GM21576 (cell line): ENCODE results near the gene LCOR.
"Not testable (repeated sequence)": the region's sequence is repeated elsewhere in the genome, so short reads cannot be mapped to it uniquely, and the experiment has no call there.

ENCODE experiments used
- ATAC-seq: cut with Tn5 transposase; IDR thresholded peaks from one replicate; pipeline ENCODE4 v1.9.1; 2021; ENCODE audit warnings: mild to moderate bottlenecking, moderate library complexity; ENCODE audit not compliant: unreplicated experiment

LCOR gene

DNA sequence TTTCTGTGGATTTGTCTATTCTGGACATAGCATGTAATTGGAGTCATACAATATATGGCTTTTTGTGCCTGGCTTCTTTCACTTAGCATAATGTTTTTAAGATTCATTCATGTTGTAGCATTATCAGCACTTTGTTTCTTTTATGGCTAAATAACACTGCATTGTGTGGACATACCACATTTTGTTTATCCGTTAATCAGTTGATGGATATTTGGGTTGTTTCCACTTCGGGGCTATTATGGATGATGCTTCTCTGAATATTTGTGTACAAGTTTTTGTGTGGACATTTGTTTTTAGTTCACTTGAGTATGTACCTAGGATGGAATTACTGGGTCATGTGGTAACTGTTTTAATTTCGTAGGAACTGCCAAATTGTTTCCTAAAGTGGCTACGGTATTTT lies 6.4 kb downstream of the LCOR start:
- no peak for ATAC-seq

DNA sequence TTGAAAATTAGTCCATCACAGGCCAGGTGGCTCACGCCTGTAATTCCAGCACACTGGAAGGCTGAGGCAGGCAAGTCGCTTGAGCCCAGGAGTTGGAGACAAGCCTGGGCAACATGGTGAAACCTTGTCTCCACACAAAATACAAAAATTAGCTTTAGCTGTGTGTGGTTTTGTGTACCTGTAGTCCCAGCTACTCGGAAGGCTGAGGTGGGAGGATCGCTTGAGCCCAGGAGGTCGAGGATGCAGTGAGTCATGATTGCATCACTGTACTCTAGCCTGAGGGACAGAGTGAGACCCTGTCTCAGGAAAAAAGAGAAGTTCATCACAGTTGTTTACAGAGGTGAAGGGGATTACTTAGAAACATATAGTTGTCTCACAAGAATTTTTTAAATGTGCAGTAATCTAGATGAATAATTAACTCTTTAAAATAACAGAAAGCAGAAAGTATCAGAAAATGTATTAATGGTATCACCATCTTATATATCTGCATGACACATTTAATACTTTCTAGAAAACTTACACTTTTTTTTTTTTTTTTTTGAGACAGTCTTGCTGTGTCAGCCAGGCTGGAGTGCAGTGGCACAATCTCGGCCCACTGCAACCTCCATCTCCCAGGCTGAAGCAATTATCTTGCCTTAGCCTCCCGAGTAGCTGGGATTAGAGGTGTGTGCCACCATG lies 8.9 kb downstream of the LCOR start:
- ATAC-seq, result no peak

DNA sequence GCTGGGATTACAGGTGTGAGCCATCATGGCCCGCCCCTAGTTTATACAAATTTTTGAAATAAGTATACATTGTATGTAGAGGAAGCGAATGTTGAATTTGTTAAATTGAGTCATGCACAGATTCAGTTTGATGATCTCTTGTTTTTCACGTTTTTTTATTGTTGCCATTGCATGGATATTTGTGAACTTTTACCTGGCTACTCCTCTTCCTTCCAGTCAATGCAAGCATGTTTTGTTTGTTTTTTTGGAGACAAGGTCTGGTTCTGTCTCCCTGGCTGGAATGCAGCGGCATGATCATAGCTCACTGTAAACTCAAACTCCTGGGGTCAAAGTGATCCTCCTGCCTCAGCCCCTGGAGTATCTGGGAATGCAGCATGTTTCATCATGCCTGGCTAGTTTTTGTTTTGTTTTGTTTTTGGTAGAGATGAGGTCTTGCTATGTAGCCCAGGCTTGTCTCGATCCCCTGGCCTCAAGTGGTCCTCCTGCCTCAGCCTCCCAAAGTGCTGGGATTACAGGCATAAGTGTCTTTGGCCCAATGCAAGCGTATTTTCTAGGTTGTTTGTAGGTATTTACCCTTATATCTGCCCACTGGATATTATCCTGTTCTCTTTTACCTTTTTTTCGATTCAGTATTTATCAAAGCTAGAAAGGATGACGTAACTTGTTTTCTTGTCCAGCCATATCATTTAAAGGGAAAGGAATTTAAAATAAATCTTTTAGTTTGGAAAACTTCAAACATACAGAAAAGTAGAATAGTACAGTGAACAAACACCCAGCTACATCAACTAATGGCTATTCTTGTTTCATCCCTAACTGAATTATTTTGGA lies 11.0 kb downstream of the LCOR start:
- ATAC-seq, result no peak

DNA sequence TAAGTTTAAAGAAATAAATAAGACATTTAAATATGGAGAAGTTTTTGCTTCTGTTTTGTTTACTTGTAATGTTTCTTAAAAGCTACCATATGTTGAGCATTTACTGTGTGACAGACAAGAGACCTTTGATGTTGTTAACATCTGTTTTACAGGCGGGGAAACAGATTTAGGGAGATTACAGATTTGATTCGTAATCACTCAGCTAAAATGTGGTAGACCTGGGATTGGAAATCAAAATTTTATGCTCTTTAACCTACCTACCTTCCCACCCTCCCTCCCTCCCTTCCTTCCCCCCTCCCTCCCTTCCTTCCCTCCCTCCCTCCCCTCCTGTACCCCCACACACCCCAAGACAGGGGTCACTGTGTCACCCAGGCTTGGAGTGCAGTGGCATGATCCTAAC lies 11.7 kb downstream of the LCOR start:
- ATAC-seq, result no peak

DNA sequence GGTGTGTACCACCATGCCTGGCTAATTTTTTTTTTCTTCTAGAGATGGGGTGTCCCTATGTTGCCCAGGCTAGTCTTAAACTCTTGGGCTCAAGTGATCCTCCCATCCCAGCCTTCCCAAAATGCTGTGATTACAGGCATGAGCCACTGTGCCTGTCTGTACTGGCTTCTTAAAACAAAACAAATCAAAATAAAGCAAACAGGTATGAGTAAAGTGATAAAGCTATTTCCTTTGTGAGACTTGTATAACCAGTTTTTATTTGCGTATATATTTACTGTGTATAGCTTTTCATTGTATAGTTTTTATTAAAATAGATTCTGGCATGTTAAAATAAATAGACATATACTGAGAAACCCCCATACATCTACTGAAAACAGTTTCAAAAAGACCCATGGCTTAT lies 14.3 kb downstream of the LCOR start:
- ATAC-seq, result no peak

DNA sequence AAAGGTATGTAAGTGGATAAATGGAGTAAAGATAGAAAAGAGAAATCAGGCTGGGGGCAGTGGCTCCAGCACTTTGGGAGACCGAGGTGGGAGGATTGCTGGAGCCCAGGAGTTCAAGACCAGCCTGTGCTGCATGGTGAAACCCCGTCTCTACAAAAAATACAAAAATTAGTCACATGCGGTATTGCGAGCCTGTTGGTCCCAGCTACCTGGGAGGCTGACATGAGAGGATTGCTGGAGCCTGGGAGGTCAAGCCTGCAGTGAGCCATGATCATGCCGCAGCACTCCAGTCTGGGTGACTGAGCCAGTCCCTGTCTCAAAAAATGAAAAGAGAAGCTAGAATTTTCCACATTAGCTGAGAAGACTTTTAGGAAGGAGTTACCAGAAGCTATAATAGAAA lies 14.8 kb downstream of the LCOR start:
- ATAC-seq, result no peak

DNA sequence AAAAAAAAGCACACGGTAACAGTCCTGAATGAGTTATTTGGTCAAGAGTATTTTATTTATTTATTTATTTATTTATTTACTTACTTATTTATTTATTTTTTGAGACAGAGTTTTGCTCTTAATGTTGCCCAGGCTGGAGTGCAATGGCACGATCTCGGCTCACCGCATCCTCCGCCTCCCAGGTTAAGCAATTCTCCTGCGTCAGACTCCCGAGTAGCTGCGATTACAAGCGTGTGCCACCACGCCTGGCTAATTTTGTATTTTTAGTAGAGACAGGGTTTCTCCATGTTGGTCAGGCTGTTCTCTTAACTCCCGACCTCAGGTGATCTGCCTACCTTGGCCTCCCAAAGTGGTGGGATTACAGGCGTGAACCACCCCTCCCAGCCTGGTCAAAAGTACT lies 15.3 kb downstream of the LCOR start:
- ATAC-seq, result not testable (repeated sequence)

DNA sequence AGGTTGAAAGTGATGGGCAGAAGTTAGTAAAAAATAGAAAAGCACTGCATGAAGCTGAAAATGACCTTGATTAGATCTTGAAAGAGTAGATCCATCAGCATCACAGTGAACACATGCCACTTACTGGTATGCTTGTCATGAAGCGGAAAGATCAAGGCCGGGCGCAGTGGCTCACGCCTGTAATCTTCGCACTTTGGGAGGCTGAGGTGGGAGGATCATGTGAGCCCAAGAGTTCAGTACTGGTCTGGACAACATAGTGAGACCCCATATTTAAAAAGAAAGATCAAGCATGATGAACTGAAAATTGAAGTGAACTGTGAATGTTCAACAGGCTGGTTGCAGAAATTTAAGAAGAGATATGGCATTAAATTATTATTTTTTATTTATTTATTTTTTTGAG lies 18.0 kb downstream of the LCOR start:
- ATAC-seq, result no peak

DNA sequence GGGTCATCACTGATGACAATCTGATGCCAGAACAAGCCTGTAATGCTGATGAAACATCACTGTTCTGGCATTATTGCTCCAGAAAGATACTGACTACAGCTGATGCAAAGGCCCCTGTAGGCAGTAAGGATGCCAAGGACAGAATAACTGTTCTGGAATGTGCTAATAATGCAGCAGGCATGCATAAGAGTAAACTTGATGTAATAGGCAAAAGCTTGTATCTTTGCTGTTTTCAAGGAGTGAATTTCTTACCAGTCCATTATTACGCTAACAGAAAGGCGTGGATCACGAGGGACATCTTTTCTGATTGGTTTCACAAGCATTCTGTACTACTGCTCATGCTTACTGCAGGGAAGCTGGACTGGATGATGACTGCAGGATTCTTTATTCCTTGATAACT lies 18.7 kb downstream of the LCOR start:
- no peak for ATAC-seq

DNA sequence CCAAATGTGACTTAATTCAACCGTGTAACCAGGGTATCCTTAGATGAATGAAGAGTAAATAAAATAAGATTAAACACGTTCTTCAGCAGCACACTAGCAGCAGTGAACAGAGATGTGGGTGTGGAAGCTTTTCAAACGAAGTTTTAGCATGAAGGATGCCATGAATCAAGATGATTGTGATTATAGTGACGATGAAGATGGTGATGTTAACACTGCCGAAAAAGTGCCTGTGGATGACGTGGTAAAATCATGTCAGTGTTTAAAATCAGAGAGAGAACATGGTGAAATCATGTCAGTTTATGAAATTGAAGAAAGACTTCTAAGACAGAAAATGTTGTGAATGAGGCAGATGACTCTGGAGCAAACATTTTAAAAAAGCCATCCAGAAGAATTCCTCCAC lies 19.2 kb downstream of the LCOR start:
- ATAC-seq, result no peak

DNA sequence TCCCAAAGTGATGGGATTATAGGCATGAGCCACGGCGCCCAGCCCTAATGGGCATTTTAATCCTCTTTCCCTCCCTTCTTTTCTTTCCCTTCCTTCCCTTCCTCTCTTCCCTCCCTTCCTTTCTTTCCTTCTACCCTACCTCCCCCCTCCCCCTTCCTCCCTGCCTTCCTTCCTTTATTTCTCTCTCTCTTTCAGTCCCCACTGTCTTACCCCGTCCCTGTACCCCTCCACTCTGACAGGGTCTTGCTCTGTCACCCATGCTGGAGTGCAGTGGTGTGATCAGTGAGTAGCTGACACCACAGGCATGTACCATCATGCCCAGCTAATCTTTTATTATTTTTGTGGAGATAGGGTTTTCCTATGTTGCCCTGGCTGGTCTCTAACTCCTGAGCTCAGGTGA lies 24.2 kb downstream of the LCOR start:
- ATAC-seq, result no peak

DNA sequence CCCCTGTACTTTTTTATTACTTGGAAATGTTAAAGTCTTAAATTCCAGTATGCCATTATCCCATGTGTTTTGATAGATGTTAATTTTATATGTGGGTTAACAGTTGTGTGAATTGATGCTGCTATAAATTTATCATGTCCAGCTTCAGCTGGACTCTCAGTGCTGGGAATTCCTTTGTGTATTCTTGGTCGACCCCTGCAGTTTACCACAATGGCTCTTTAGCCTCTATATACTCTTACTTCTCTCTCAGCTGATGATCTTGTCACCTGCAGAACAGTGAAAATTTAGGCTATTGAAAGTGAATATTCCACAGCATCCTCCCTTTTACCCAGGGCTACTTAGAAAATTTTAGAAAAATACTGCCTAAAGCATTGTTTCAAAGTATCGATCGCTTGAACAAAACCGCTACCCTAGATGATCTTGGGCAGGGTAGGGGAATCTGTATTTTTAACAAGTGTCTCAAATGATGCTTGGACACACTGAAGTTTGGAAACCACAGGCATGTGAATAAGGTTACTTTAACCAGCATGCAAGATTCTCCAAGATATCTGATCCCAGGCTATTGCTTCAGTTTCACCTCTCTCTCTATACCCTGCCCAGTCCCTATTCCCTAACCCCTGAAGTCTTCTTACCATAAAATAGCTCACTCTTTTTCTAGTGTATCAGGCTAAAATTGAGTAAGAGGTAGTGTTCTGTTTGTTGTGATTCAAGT lies 25.4 kb downstream of the LCOR start:
- no peak for ATAC-seq

DNA sequence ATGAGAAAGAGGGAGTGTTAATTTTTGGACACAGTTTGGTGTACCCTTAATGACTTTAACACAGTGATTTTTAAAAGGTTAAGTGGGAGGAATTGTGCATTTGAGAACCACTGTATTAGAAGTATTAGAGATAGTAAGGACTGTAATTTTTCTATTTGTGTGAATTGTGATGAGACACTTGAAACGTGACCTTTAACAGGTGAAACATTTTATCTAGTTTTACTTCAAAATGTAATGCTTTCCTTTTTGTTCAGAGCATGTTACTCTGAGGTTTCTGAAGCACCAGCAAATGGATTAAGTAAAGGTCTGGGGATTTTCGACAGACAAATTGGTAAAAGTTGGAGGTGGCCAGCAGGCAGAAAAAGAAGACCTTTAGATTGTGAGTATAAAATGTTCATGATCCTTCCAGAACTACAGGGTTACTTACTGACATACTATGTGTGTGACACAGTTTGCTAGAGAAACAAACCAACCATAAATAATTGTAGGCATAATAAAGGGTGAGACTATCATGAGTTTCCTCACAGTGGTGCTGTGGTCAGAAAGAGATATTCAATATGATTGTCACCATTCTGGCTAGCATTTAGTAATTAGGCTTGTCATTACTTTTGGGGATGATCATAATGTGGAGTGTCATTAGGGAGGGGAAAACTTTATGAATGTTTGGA lies 26.1 kb downstream of the LCOR start:
- no peak for ATAC-seq

DNA sequence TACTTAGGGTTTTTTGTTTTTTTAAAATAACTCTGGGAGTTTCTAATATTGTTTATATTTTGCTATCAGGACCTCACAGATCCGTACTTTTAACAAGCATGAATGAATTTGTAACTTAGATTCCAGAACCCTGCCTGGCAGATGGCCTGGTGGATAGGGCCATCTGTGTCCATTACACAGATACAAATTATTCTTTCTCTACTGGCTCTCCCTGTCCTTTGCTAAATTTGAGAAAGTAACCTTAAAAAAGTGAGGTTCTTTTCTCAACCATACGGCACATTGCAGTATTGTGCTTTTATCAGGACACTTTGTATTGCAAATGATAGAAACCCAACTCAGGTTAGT lies 26.6 kb downstream of the LCOR start:
- no peak for ATAC-seq

DNA sequence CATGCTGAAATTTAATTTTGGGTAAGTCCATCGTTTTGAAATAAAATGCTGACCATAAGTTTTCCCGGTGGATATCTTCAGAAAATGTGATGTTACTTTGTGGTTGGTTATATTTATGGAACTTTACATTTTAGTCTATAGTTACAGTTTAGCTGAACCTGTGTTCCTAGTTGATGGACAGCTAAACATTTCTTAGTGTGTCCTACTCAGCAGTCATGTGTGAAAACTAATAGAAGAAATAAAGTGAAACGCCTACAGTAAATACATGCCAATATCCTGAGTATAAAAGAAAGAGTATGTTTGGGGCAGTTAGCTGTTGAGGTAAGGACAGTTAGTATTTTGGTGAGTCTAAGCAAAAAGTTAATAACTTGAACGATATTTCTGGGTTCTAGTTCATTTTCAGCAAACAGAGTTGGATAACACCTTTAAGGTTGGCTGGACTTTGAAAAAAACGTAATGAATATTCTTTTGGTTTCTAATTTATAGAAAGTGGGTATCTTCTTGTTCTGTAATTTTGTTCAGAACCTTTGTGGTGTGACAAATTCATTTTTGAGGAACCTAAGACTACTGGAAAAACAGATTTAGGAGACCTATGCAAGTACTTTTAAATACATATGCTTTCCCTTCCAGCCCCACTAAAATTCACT lies 28.7 kb downstream of the LCOR start:
- no peak for ATAC-seq

DNA sequence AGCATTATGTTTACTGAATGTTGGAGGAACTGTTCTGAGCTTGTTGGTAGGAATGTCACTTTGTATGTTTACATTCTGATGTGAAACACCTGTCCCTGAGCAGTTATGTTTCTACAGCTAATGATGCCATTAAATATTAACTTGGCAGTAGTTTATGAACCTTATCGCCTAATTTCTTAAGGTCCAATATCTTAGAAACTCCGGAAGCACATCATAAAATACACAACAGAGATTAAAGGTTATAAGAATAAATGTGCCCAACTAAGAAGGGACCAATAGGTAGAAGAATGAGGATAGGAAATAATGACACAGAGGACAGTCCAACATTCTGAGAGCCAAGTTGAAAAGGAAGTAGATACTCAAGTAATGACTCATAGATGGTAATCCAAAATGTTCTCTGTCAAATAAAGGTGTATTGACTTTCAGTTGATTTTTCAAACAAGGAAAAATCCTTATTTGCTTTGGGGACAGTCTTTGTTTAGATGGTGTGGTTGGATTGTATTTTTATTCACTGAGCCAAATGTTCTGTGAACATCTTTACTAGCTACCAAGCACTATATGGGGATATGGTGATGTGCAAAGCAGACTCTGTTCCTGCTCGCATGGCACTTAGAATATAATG lies 31.9 kb downstream of the LCOR start:
- no peak for ATAC-seq

DNA sequence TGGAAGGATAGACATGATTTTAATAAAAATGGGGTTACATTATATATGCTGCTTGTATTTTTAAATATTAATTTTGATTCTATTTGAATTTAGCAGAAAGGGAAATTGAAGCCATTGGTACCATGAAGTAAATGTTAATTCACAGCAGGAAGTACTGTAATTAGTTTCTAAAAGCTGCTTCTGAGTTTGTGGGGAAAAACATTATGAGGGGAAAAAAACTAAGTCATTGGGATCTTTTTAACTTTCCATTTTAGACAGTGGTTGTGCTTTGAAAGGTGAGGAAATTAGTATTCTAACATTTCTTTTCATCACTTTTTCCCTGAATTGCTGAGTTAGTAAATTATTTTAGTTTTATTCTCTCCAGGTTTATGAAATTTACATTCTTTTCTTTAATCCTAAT lies 41.0 kb downstream of the LCOR start:
- ATAC-seq, result no peak

DNA sequence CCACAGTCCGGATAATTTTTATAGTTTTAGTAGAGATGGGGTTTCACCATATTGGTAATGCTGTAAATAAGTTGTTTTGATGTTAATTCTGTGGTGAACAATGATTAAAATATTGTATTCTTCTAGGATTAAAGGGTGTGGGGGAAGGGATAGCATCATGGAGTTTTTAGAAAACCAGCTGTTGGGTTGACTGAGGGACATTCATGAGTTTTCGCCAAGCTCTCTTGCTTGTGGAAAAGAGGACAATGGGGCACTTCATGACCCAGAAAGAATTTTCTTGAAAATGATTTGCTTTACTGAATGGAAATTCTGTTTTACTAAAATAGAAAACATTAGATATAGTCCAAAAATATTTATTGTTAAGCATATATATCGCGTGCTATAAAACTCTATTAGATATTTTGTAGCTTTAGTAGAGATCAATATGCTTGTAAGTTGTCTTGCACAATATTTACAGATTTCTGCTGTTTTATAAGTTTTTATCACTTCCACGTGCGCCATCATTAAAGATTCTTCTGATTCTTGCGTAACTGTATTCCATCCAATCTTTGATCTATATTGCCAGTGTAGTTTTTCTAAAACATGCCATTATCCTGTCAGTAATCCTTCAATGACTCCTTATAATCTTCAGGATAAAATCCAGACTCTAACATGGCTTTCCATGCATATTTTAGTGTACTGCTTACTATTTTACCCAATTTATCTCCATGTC lies 41.8 kb downstream of the LCOR start:
- no peak for ATAC-seq

DNA sequence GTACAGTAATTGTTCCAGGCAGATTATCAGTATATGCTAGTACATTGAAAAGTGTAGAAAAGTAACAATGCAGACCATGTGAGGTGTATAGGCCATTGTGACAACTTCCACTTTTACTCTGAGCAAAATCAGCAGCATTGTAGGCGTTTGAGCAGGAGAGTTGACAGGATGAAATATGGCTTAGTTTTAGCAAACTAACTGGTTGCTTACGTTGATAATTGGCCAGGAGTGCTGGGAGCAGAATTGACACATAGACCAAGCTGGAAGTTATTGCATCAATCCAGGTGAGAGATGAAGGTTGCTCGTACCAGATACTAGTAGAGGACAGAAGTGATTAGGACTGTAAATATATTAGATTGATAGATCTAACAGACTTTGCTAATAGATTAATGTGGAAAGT lies 46.0 kb downstream of the LCOR start:
- ATAC-seq, result no peak

DNA sequence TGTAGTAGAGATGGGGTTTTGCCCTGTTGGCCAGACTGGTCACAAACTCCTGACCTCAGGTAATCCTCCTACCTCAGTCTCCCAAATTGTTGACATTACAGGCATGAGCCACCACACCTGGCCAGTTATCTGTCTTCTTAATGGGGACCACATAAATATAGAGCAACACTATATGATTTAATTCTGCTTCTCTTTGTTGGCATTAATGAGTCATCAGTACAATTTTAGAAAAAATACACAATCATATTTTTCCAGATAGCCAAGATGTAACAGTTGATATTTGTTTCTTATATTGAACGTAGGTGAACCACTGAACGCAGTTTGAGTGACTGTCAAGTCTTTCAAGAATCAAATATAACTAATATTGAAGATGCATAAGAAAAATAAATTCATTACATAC lies 48.5 kb downstream of the LCOR start:
- no peak for ATAC-seq
